Ishikawa (cell line): Measurements from ENCODE around the gene PIP4K2A.

ENCODE experiments used
- CEBPB ChIP-seq: IDR thresholded peaks from 2 replicates; pipeline ENCODE4 v1.6.1; 2012
- CREB1 ChIP-seq: IDR thresholded peaks from 2 replicates; pipeline ENCODE4 v1.6.1; 2012; ENCODE audit warnings: low read depth
- EGR1 ChIP-seq: IDR thresholded peaks from 2 replicates; pipeline ENCODE4 v1.6.1; 2012
- EP300 ChIP-seq: IDR thresholded peaks from 2 replicates; pipeline ENCODE4 v1.6.1; 2012; ENCODE audit warnings: borderline replicate concordance
- FOXM1 ChIP-seq: IDR thresholded peaks from 2 replicates; pipeline ENCODE4 v1.6.1; 2012; ENCODE audit warnings: low read depth, borderline replicate concordance
- NFIC ChIP-seq: IDR thresholded peaks from 2 replicates; pipeline ENCODE4 v1.6.1; 2012
- RAD21 ChIP-seq: IDR thresholded peaks from 2 replicates; pipeline ENCODE4 v1.6.1; 2012; ENCODE audit warnings: low read depth
- TAF1 ChIP-seq: IDR thresholded peaks from 2 replicates; pipeline ENCODE4 v1.6.1; 2012; ENCODE audit warnings: low read depth, mild to moderate bottlenecking
- TCF12 ChIP-seq: IDR thresholded peaks from 2 replicates; pipeline ENCODE4 v1.6.1; 2012; ENCODE audit warnings: low read depth
- TEAD4 ChIP-seq: IDR thresholded peaks from 2 replicates; pipeline ENCODE4 v1.6.1; 2012
- YY1 ChIP-seq: IDR thresholded peaks from 2 replicates; pipeline ENCODE4 v1.6.1; 2012; ENCODE audit warnings: low read depth
- ZBTB7A ChIP-seq: IDR thresholded peaks from 2 replicates; pipeline ENCODE4 v1.6.1; 2012; ENCODE audit warnings: low read depth
- TF ChIP-seq, protein P1 (sequence below): IDR thresholded peaks from 2 replicates; pipeline ENCODE4 v1.6.1; 2012
- TF ChIP-seq, protein P2 (sequence below): IDR thresholded peaks from 2 replicates; pipeline ENCODE4 v1.6.1; 2012; ENCODE audit warnings: low read depth, mild to moderate bottlenecking
- TF ChIP-seq, protein P3 (sequence below): IDR thresholded peaks from 2 replicates; pipeline ENCODE4 v1.6.1; 2012

The PIP4K2A gene

DNA sequence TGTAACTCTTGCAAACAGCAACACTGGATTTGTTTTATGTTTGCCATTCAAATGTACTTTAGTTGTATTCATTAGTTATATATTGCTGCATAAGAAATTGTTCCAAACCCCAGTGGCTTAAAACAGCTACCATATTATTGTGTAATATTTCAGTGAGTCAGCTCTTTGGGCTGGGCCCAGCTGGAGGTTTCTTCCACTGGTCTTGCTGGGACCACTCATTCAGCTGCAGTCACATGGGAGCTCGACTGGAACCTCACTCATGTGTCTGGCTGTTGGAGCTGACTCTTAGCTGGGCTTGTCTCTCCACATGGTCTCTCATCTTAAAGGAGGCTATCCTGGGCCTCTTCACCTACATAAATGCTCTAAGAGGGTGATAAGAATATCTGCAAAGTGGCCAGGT, 23.2 kb upstream of the PIP4K2A start:
- TF ChIP-seq, protein P1, sequence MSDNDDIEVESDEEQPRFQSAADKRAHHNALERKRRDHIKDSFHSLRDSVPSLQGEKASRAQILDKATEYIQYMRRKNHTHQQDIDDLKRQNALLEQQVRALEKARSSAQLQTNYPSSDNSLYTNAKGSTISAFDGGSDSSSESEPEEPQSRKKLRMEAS: no peak
- TF ChIP-seq CEBPB (no peak), EGR1 (no peak), ZBTB7A (no peak), TEAD4 (no peak), FOXM1 (no peak), TCF12 (no peak), TAF1 (no peak), EP300 (no peak), CREB1 (no peak), RAD21 (no peak), YY1 (no peak), NFIC (no peak)
- TF ChIP-seq, protein P2, sequence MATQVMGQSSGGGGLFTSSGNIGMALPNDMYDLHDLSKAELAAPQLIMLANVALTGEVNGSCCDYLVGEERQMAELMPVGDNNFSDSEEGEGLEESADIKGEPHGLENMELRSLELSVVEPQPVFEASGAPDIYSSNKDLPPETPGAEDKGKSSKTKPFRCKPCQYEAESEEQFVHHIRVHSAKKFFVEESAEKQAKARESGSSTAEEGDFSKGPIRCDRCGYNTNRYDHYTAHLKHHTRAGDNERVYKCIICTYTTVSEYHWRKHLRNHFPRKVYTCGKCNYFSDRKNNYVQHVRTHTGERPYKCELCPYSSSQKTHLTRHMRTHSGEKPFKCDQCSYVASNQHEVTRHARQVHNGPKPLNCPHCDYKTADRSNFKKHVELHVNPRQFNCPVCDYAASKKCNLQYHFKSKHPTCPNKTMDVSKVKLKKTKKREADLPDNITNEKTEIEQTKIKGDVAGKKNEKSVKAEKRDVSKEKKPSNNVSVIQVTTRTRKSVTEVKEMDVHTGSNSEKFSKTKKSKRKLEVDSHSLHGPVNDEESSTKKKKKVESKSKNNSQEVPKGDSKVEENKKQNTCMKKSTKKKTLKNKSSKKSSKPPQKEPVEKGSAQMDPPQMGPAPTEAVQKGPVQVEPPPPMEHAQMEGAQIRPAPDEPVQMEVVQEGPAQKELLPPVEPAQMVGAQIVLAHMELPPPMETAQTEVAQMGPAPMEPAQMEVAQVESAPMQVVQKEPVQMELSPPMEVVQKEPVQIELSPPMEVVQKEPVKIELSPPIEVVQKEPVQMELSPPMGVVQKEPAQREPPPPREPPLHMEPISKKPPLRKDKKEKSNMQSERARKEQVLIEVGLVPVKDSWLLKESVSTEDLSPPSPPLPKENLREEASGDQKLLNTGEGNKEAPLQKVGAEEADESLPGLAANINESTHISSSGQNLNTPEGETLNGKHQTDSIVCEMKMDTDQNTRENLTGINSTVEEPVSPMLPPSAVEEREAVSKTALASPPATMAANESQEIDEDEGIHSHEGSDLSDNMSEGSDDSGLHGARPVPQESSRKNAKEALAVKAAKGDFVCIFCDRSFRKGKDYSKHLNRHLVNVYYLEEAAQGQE: no peak
- TF ChIP-seq, protein P3, sequence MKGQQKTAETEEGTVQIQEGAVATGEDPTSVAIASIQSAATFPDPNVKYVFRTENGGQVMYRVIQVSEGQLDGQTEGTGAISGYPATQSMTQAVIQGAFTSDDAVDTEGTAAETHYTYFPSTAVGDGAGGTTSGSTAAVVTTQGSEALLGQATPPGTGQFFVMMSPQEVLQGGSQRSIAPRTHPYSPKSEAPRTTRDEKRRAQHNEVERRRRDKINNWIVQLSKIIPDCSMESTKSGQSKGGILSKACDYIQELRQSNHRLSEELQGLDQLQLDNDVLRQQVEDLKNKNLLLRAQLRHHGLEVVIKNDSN: no peak

DNA sequence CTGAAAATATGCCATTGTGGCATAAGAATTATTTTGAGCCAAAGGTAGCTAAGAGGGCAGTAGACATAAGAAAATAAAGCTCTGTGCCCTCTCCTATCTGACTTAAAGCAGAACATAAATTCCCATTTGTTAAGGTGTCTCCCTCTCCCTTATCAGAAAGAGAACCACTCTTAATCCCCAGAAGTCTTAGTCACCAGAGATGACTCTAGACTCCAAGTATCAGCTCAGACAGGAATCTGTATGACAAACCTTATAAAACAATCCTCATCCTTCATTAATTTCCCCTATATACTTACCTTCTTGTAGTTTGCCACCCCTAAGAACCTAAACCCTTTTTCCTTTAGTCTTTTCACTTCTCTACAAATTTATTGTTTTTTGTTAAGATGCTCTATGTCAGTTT, 21.8 kb upstream of the PIP4K2A start:
- TF ChIP-seq NFIC (no peak), YY1 (no peak), TEAD4 (no peak), FOXM1 (no peak), ZBTB7A (no peak), EP300 (no peak), TAF1 (no peak), RAD21 (no peak), CEBPB (no peak), TCF12 (no peak), CREB1 (no peak), EGR1 (no peak)
- TF ChIP-seq, protein P1: no peak
- TF ChIP-seq, protein P2: no peak
- TF ChIP-seq, protein P3: no peak

DNA sequence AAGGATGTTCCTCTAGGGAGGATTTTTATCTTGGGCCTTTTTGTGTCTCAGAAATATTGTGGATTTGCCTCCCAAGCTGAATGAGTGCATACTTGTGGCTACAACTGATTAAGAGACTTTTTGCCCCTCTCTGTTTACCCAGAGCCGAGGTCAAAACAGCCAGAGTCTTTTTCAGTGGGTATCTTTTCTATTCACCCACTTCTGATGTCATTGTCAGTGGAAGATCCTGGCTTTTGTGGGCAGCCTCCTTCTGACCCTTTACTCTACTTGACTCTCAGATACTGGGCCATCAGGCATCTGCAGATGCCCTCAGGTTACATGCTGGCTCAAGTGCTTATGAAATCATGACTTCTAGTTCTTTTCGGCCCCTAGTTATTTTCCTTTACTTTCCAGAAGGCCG, 19.6 kb upstream of the PIP4K2A start:
- TF ChIP-seq, protein P2: no peak
- TF ChIP-seq ZBTB7A (no peak), NFIC (no peak), TEAD4 (no peak), TCF12 (no peak), YY1 (no peak), CREB1 (no peak), CEBPB (no peak), FOXM1 (no peak), RAD21 (no peak), EGR1 (no peak), TAF1 (no peak), EP300 (no peak)
- TF ChIP-seq, protein P1: no peak
- TF ChIP-seq, protein P3: no peak

DNA sequence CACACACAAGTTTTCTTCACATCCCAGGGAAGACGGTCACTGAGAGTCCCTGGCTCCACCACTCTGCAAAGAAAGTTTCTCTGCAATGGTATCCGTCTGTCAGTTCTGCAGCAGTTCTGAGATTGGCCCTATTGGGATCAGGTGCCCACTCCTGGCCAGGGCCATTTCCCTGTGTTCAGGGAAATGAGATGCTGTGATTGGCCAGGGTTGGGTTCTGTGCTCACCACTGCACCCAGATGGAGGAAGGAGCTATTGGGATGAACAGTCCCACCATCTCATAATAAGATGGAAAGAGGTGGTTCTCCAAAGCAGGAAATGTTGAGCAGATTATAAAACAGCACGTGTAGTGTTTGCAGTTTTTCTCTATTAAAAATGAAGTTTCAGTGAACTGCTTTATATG, 13.3 kb upstream of the PIP4K2A start:
- TF ChIP-seq EP300: no peak
- TF ChIP-seq, protein P3: no peak
- TF ChIP-seq EGR1: no peak
- TF ChIP-seq ZBTB7A: no peak
- TF ChIP-seq CREB1: no peak
